Lower lobe of right lung (tissue), 2 donors: ENCODE data around the gene SSR1. TPM values are rescaled to one million over a fixed set of nuclear protein-coding genes. Genes with fewer than 3 reads are reported as not detected.
A peak's percentile ranks its signal among the peaks of the same experiment; 100 is the strongest.

Source experiments
- ATAC-seq, 2 donors: fragments of 200-7000 bp; cut with Tn5 transposase; one replicate each; pipeline ENCODE4 v1.9.1; 2020 to 2022; ENCODE audit warnings: mild to moderate bottlenecking in 2 of 2, moderate library complexity in 2 of 2
- DNase-seq: peaks from one replicate; pipeline ENCODE4 v3.0.0-alpha.2; 2020
- H3K27ac ChIP-seq: fragments of 200-600 bp; one replicate; pipeline ENCODE4 v1.8.0; 2022
- H3K27me3 ChIP-seq: fragments of 200-600 bp; one replicate; pipeline ENCODE4 v1.8.0; 2022; ENCODE audit warnings: low read depth
- H3K36me3 ChIP-seq: fragments of 200-600 bp; one replicate; pipeline ENCODE4 v1.8.0; 2022; ENCODE audit warnings: mild to moderate bottlenecking
- H3K4me1 ChIP-seq: fragments of 200-600 bp; one replicate; pipeline ENCODE4 v1.8.0; 2022
- H3K4me3 ChIP-seq: fragments of 200-600 bp; one replicate; pipeline ENCODE4 v1.8.0; 2022; ENCODE audit warnings: mild to moderate bottlenecking
- H3K9me3 ChIP-seq: fragments of 200-600 bp; one replicate; pipeline ENCODE4 v1.8.0; 2022
- CTCF ChIP-seq: fragments of 200-600 bp; IDR thresholded peaks from one replicate; pipeline ENCODE4 v1.8.0; 2022; ENCODE audit warnings: antibody characterized with exemption, mild to moderate bottlenecking
- intact Hi-C: fragments of 100-400 bp; cut with DNase I; formaldehyde crosslinking; loops from one replicate; pipeline ENCODE4 v1.11.0; 2022
- total RNA-seq: library from RNA; stranded (reverse); fragmentation: NEBNext Ultra II Directional; extraction: Animal tissue kit (Norgen Biotek cat#: 25700); gene quantifications from one replicate; pipeline ENCODE4 v1.2.1, GENCODE V29; 2021
- donor health status: DM: no; HTN: yes; CAD: no; lungs with severe emphysema.

SSR1 gene
- total RNA-seq, 1 donor from 2014 or later: 127 TPM

GRCh38 chr6:7247179-7247456 is 65.9 kb downstream of the SSR1 start:
- intact Hi-C loops: no loop called here
- H3K4me1 ChIP-seq: peaks cover 21% of the 10 kb centered on the region
- no peak overlapping the region for H3K4me3 ChIP-seq
- no peak for TF ChIP-seq CTCF
- peak; percentile 38 for DNase-seq
- ATAC-seq: no peak
- no peaks in the 10 kb centered on the region for H3K27me3 ChIP-seq
- H3K36me3 ChIP-seq: peaks cover 75% of the 10 kb centered on the region
- no peaks in the 10 kb centered on the region for H3K9me3 ChIP-seq
- no peak overlapping the region for H3K27ac ChIP-seq

DNA sequence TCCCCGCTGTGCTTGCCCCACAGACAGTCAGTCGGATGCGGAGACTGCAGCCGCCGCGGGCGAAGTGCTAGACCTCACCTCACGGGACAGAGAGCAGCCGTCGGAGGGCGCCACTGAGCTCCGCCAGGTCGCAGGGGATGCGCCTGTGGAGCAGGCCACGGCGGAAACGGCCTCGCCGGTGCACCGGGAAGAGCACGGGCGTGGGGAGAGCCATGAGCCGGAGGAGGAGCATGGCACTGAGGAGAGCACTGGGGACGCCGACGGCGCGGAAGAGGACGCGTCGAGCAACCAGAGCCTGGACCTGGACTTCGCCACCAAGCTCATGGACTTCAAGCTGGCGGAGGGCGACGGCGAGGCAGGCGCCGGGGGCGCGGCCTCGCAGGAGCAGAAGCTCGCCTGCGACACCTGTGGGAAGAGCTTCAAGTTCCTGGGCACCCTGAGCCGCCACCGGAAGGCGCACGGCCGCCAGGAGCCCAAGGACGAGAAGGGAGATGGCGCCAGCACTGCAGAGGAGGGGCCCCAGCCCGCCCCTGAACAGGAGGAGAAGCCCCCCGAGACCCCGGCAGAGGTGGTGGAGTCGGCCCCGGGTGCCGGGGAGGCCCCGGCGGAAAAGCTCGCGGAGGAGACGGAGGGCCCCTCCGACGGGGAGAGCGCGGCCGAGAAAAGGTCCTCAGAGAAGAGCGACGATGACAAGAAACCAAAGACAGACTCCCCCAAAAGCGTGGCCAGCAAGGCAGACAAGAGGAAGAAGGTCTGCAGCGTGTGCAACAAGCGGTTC is 66.4 kb downstream of the SSR1 start:
- DNase-seq (peak; percentile 48), ATAC-seq (no peak)
- Histone ChIP-seq H3K4me1 (peaks cover 26% of the 10 kb centered on the region), H3K27ac (no peak overlapping the region), H3K9me3 (no peaks in the 10 kb centered on the region), H3K27me3 (no peaks in the 10 kb centered on the region), H3K4me3 (no peak overlapping the region), H3K36me3 (peaks cover 70% of the 10 kb centered on the region)
- no peak for TF ChIP-seq CTCF
- intact Hi-C loops: no loop called here

- intact Hi-C loops: no loop called here
- no peak for ATAC-seq
- Histone ChIP-seq H3K4me3 (no peak overlapping the region), H3K27ac (no peak overlapping the region), H3K27me3 (no peaks in the 10 kb centered on the region), H3K4me1 (peaks cover 31% of the 10 kb centered on the region), H3K9me3 (no peaks in the 10 kb centered on the region), H3K36me3 (peaks cover 70% of the 10 kb centered on the region)
- TF ChIP-seq CTCF: no peak
- DNase-seq: peak; percentile 37
Measured at GRCh38 chr6:7245668-7246393, 67.2 kb downstream of the SSR1 start.

- peak; percentile 70 to 79 for ATAC-seq
- Histone ChIP-seq H3K27me3 (no peaks in the 10 kb centered on the region), H3K27ac (peak overlapping the region; percentile 56), H3K4me1 (peaks cover 35% of the 10 kb centered on the region), H3K4me3 (no peak overlapping the region), H3K9me3 (no peaks in the 10 kb centered on the region), H3K36me3 (peaks cover 58% of the 10 kb centered on the region)
- peak; percentile 3 for DNase-seq
- intact Hi-C loops: no loop called here
- peak; percentile 90 for TF ChIP-seq CTCF
Measured at GRCh38 chr6:7243179-7243981, 69.6 kb downstream of the SSR1 start.

DNA sequence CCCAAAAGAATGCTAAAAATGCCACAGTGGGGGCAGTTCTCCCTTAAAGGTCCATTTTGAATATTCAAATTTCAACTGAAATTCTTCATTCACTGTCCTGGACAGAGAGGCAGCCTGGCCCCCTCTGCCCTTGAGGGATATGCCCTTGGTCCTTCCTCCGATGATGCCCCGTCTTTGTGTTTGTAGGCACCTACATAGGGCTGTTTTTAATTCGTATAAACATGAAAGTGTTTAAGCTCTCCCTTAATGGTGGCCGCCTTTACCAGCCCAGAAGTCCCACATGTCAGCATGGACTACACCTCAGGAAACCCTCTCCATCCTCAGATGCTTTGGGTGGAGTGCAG is 70.2 kb downstream of the SSR1 start:
- DNase-seq: peak; percentile 12

More for the DNA sequence above, 70.2 kb downstream of the SSR1 start:
- Histone ChIP-seq H3K27ac (peak overlapping the region; percentile 56), H3K4me3 (no peak overlapping the region), H3K4me1 (peaks cover 36% of the 10 kb centered on the region), H3K27me3 (no peaks in the 10 kb centered on the region), H3K36me3 (peaks cover 53% of the 10 kb centered on the region), H3K9me3 (no peaks in the 10 kb centered on the region)
- no peak for ATAC-seq
- TF ChIP-seq CTCF: no peak
- intact Hi-C loops: no loop called here
